ENCODE data around the gene LAMA3. TPM values are rescaled to one million over a fixed set of nuclear protein-coding genes. Genes with fewer than 3 reads are reported as not detected.

The LAMA3 gene
- polyA plus RNA-seq, 1 of the 3 experiments (the other 2 are of a cell fraction) = 3.5 TPM

DNA sequence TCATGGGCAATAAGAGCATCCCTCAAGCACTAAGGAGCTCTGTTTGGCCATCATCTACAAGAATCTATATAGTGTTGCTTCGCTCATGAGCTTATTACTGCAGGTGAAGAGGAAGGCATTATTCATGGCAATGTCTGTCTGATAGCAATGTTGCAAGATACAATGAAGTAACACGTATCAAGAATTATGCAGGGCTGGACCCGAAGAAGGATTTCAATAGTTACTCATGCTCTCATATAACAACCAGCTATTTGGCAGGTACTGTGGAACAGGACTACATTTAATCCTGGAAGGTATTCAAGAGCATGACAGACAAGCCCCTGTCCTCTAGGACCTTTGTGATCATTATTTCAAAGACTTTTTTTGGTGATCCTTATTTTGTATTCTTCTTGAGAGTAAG is 109.6 kb downstream of the LAMA3 start:
- Histone ChIP-seq H3K79me2 (ENCODE audit: insufficient read depth) (no peaks in the 10 kb centered on the region), H3K4me3 (ENCODE audit: low read depth in 2 of 2, low read length in 1 of 2) (no peak overlapping the region), H2AFZ (ENCODE audit: low read depth) (no peak overlapping the region), H3K36me3 (replicated peaks in 1 of 2; ENCODE audit: control insufficient read depth in 1 of 2, insufficient read depth in 2 of 2, low read length in 1 of 2) (no peaks in the 10 kb centered on the region), H3K4me1 (ENCODE audit: control insufficient read depth in 1 of 2, insufficient read depth in 2 of 2, low read depth in 1 of 2, low read length in 1 of 2) (peaks cover 0 to 2% of the 10 kb centered on the region in 2 experiments; a peak in 1 of 4 replicates), H3K4me2 (no peak overlapping the region), H3K9me3 (no peaks in the 10 kb centered on the region), H3K9ac (no peak overlapping the region), H3K27ac (ENCODE audit: low read depth in 2 of 2, low read length in 1 of 2) (no peak overlapping the region), H4K20me1 (ENCODE audit: insufficient read depth) (no peaks in the 10 kb centered on the region), H3K27me3 (ENCODE audit: insufficient read depth) (no peaks in the 10 kb centered on the region), H3F3A (replicated peaks; ENCODE audit: insufficient read depth) (peaks cover 4% of the 10 kb centered on the region), H3K9me2 (no peaks in the 10 kb centered on the region)
- no peak for TF ChIP-seq RFX5 (IDR thresholded peaks at IDR 0.05; ENCODE audit: low read length)
- no peak for DNase-seq
- ChIA-PET POLR2A (no interaction called here), CTCF (interaction anchor here (1.9 kb wide), 1 partner anchor 13 kb away, joined by 5 read pairs; no protein-coding TSS in a partner anchor)
- 61% methylated on average over 3 of the region's 3 CpGs for WGBS (ENCODE audit: low lambda C conversion rate)

DNA sequence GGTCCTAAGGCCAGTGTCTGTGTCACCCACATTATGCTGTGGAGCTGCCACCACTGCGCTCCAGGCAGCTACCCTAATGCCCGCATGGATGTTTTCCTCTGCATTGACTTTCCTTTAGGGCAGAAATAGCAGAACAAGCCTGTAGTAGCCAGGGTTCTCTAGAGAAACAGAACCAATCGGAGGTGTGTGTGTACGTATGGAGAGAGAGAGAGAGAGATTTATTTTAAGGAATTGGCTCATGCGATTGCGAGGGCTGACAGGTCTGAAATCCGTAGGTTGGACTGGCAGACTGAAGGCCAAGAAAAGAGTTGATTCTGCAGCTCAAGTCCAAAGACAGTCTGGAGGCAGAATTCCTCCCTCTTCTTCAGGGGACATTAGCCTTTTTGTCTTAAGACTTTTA is 110.3 kb downstream of the LAMA3 start:
- TF ChIP-seq, protein P1, sequence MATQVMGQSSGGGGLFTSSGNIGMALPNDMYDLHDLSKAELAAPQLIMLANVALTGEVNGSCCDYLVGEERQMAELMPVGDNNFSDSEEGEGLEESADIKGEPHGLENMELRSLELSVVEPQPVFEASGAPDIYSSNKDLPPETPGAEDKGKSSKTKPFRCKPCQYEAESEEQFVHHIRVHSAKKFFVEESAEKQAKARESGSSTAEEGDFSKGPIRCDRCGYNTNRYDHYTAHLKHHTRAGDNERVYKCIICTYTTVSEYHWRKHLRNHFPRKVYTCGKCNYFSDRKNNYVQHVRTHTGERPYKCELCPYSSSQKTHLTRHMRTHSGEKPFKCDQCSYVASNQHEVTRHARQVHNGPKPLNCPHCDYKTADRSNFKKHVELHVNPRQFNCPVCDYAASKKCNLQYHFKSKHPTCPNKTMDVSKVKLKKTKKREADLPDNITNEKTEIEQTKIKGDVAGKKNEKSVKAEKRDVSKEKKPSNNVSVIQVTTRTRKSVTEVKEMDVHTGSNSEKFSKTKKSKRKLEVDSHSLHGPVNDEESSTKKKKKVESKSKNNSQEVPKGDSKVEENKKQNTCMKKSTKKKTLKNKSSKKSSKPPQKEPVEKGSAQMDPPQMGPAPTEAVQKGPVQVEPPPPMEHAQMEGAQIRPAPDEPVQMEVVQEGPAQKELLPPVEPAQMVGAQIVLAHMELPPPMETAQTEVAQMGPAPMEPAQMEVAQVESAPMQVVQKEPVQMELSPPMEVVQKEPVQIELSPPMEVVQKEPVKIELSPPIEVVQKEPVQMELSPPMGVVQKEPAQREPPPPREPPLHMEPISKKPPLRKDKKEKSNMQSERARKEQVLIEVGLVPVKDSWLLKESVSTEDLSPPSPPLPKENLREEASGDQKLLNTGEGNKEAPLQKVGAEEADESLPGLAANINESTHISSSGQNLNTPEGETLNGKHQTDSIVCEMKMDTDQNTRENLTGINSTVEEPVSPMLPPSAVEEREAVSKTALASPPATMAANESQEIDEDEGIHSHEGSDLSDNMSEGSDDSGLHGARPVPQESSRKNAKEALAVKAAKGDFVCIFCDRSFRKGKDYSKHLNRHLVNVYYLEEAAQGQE (IDR thresholded peaks at IDR 0.05; ENCODE audit: low read depth, low read length) = no peak
- no peak for TF ChIP-seq TEAD4 (IDR thresholded peaks at IDR 0.05; ENCODE audit: borderline replicate concordance, insufficient read depth)
- TF ChIP-seq, protein P2, sequence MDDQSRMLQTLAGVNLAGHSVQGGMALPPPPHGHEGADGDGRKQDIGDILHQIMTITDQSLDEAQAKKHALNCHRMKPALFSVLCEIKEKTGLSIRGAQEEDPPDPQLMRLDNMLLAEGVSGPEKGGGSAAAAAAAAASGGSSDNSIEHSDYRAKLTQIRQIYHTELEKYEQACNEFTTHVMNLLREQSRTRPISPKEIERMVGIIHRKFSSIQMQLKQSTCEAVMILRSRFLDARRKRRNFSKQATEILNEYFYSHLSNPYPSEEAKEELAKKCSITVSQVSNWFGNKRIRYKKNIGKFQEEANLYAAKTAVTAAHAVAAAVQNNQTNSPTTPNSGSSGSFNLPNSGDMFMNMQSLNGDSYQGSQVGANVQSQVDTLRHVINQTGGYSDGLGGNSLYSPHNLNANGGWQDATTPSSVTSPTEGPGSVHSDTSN (IDR thresholded peaks at IDR 0.05) = no peak
- no peak for TF ChIP-seq JUND (IDR thresholded peaks at IDR 0.05)
- no peak for TF ChIP-seq FOXJ3 (CRISPR knock-in tag; IDR thresholded peaks at IDR 0.05)
- TF ChIP-seq RAD21 (IDR thresholded peaks at IDR 0.05; ENCODE audit: low read length) = no peak
- TF ChIP-seq POLR2AphosphoS5 (IDR thresholded peaks at IDR 0.05; ENCODE audit: low read depth, low read length) = no peak
- TF ChIP-seq, protein P3, sequence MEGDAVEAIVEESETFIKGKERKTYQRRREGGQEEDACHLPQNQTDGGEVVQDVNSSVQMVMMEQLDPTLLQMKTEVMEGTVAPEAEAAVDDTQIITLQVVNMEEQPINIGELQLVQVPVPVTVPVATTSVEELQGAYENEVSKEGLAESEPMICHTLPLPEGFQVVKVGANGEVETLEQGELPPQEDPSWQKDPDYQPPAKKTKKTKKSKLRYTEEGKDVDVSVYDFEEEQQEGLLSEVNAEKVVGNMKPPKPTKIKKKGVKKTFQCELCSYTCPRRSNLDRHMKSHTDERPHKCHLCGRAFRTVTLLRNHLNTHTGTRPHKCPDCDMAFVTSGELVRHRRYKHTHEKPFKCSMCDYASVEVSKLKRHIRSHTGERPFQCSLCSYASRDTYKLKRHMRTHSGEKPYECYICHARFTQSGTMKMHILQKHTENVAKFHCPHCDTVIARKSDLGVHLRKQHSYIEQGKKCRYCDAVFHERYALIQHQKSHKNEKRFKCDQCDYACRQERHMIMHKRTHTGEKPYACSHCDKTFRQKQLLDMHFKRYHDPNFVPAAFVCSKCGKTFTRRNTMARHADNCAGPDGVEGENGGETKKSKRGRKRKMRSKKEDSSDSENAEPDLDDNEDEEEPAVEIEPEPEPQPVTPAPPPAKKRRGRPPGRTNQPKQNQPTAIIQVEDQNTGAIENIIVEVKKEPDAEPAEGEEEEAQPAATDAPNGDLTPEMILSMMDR (IDR thresholded peaks at IDR 0.05) = no peak
- TF ChIP-seq, protein P4, sequence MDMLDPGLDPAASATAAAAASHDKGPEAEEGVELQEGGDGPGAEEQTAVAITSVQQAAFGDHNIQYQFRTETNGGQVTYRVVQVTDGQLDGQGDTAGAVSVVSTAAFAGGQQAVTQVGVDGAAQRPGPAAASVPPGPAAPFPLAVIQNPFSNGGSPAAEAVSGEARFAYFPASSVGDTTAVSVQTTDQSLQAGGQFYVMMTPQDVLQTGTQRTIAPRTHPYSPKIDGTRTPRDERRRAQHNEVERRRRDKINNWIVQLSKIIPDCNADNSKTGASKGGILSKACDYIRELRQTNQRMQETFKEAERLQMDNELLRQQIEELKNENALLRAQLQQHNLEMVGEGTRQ (IDR thresholded peaks at IDR 0.05; ENCODE audit: borderline replicate concordance, low read depth, low read length) = no peak
- TF ChIP-seq GATA2 (CRISPR knock-in tag; IDR thresholded peaks at IDR 0.05) = no peak
- TF ChIP-seq ELF1 (IDR thresholded peaks at IDR 0.05) = no peak
- no peak for TF ChIP-seq SMC3 (IDR thresholded peaks at IDR 0.05; ENCODE audit: low read depth, low read length)
- TF ChIP-seq, protein P5, sequence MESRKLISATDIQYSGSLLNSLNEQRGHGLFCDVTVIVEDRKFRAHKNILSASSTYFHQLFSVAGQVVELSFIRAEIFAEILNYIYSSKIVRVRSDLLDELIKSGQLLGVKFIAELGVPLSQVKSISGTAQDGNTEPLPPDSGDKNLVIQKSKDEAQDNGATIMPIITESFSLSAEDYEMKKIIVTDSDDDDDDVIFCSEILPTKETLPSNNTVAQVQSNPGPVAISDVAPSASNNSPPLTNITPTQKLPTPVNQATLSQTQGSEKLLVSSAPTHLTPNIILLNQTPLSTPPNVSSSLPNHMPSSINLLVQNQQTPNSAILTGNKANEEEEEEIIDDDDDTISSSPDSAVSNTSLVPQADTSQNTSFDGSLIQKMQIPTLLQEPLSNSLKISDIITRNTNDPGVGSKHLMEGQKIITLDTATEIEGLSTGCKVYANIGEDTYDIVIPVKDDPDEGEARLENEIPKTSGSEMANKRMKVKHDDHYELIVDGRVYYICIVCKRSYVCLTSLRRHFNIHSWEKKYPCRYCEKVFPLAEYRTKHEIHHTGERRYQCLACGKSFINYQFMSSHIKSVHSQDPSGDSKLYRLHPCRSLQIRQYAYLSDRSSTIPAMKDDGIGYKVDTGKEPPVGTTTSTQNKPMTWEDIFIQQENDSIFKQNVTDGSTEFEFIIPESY (IDR thresholded peaks at IDR 0.05; ENCODE audit: borderline replicate concordance, low read depth) = no peak

More for the DNA sequence above, 110.3 kb downstream of the LAMA3 start:
- ChIA-PET POLR2A (no interaction called here), CTCF (no interaction called here)
- Histone ChIP-seq H3K4me2 (no peak overlapping the region), H3K9ac (no peak overlapping the region), H3K9me3 (no peaks in the 10 kb centered on the region), H3K27ac (ENCODE audit: low read depth in 2 of 2, low read length in 1 of 2) (no peak overlapping the region), H3K79me2 (ENCODE audit: insufficient read depth) (no peaks in the 10 kb centered on the region), H3K27me3 (ENCODE audit: insufficient read depth) (no peaks in the 10 kb centered on the region), H3F3A (replicated peaks; ENCODE audit: insufficient read depth) (peaks cover 4% of the 10 kb centered on the region), H4K20me1 (ENCODE audit: insufficient read depth) (no peaks in the 10 kb centered on the region), H3K4me3 (ENCODE audit: low read depth in 2 of 2, low read length in 1 of 2) (no peak overlapping the region), H3K4me1 (ENCODE audit: control insufficient read depth in 1 of 2, insufficient read depth in 2 of 2, low read depth in 1 of 2, low read length in 1 of 2) (peaks cover 0 to 2% of the 10 kb centered on the region in 2 experiments; a peak in 1 of 4 replicates), H3K9me2 (no peaks in the 10 kb centered on the region), H2AFZ (ENCODE audit: low read depth) (no peak overlapping the region), H3K36me3 (replicated peaks in 1 of 2; ENCODE audit: control insufficient read depth in 1 of 2, insufficient read depth in 2 of 2, low read length in 1 of 2) (no peaks in the 10 kb centered on the region)
- 98% methylated on average over 7 of the region's 7 CpGs for WGBS (ENCODE audit: low lambda C conversion rate)
- DNase-seq = no peak

All from SK-N-SH (cell line).